OCI-LY3 (cell line): Measurements from ENCODE around the gene HNRNPUL2.

Source experiments
- H2AFZ ChIP-seq: fragments of 200-600, 300-600 bp; shearing (Covaris generic); 2 replicates; pipeline ENCODE4 v1.6.0; 2014; ENCODE audit warnings: antibody characterized with exemption, low read depth, low read length
- H3K27ac ChIP-seq: fragments of 200-600, 300-600 bp; sonication (generic); 2 replicates; pipeline ENCODE4 v1.5.1; 2014; ENCODE audit warnings: mild to moderate bottlenecking, low read length, moderate library complexity, mixed read lengths
- H3K27me3 ChIP-seq: fragments of 200-600, 300-600 bp; sonication (generic); 2 replicates; pipeline ENCODE4 v1.6.1; 2014; ENCODE audit warnings: low read depth, low read length, mixed read lengths
- H3K36me3 ChIP-seq: fragments of 200-600, 300-600 bp; sonication (generic); replicated peaks from 2 replicates; pipeline ENCODE3; 2014; ENCODE audit warnings: low read depth, low read length, mixed read lengths
- H3K4me1 ChIP-seq: fragments of 300-600, 200-600 bp; sonication (generic); 2 replicates; pipeline ENCODE4 v1.6.1; 2014; ENCODE audit warnings: low read length, mixed read lengths
- H3K4me2 ChIP-seq: fragments of 200-600, 300-600 bp; sonication (generic); 2 replicates; pipeline ENCODE4 v1.6.1; 2014; ENCODE audit warnings: low read length, mixed read lengths
- H3K4me3 ChIP-seq: fragments of 300-600, 200-600 bp; sonication (generic); 2 replicates; pipeline ENCODE4 v1.5.1; 2014; ENCODE audit warnings: antibody characterized with exemption, mild to moderate bottlenecking, low read length, moderate library complexity
- H3K79me2 ChIP-seq: fragments of 300-600, 200-600 bp; shearing (Covaris generic); 2 replicates; pipeline ENCODE4 v1.6.1; 2014; ENCODE audit warnings: mild to moderate bottlenecking, low read length, mixed read lengths
- H3K9ac ChIP-seq: fragments of 300-600, 200-600 bp; shearing (Covaris generic); 2 replicates; pipeline ENCODE4 v1.6.0; 2014; ENCODE audit warnings: mild to moderate bottlenecking, low read length, moderate library complexity
- H3K9me3 ChIP-seq: fragments of 200-600, 300-600 bp; shearing (Covaris generic); 2 replicates; pipeline ENCODE4 v1.6.1; 2014; ENCODE audit warnings: low read length, mixed read lengths; ENCODE audit not compliant: insufficient read depth
- H4K20me1 ChIP-seq: fragments of 200-600, 300-600 bp; sonication (generic); 2 replicates; pipeline ENCODE4 v1.6.1; 2016; ENCODE audit warnings: low read length, mixed read lengths; ENCODE audit not compliant: insufficient read depth
- EZH2phosphoT487 ChIP-seq: fragments of 200-600 bp; shearing (Covaris generic); IDR thresholded peaks from 2 replicates; pipeline ENCODE4 v1.6.1; 2018; ENCODE audit warnings: antibody characterized with exemption, mixed run types, low read depth
- TF ChIP-seq, protein P1 (sequence below): fragments of 200-600, 300-600 bp; sonication (generic); IDR thresholded peaks from 2 replicates; pipeline ENCODE4 v1.5.1; 2014; ENCODE audit warnings: antibody characterized with exemption, low read length, low read depth

HNRNPUL2 gene

DNA sequence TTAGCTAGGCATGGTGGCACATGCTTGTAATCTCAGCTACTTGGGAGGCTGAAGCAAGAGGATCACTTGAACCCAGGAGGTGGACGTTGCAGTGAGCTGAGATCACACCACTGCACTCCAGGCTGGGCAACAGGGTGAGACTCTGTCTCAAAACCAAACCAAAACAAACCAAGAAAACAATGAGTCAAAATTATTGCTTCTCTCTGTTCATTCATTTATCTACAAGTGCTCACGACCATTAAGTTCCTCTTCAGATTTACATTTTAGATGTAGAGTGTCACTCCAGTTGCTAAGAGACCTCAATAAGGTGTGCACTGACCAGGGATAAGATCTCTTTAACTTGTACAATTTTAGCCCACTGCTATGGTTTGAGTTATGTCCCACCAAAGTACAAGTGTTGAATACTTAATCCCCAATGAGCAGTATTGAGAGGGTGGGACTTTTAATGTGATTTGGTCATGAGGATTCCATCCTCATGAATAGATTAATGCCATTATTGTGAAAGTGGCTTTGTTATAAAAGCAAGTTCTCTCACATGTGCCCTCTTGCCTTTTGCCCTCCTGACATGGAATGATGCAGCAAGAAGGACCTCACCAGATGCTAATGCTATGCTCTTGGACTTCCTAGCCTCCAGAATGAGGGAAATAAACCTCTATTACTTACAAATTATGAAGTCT is 7.8 kb downstream of the HNRNPUL2 start:
- Histone ChIP-seq H2AFZ (no peak overlapping the region), H3K36me3 (peaks cover 87% of the 10 kb centered on the region), H3K9me3 (no peaks in the 10 kb centered on the region), H3K9ac (no peak overlapping the region), H3K79me2 (peaks cover 81% of the 10 kb centered on the region), H4K20me1 (peaks cover 8% of the 10 kb centered on the region), H3K4me3 (no peak overlapping the region), H3K4me2 (no peak overlapping the region), H3K27me3 (no peaks in the 10 kb centered on the region), H3K27ac (no peak overlapping the region), H3K4me1 (peaks cover 3% of the 10 kb centered on the region)
- TF ChIP-seq EZH2phosphoT487 = no peak
- TF ChIP-seq, protein P1, sequence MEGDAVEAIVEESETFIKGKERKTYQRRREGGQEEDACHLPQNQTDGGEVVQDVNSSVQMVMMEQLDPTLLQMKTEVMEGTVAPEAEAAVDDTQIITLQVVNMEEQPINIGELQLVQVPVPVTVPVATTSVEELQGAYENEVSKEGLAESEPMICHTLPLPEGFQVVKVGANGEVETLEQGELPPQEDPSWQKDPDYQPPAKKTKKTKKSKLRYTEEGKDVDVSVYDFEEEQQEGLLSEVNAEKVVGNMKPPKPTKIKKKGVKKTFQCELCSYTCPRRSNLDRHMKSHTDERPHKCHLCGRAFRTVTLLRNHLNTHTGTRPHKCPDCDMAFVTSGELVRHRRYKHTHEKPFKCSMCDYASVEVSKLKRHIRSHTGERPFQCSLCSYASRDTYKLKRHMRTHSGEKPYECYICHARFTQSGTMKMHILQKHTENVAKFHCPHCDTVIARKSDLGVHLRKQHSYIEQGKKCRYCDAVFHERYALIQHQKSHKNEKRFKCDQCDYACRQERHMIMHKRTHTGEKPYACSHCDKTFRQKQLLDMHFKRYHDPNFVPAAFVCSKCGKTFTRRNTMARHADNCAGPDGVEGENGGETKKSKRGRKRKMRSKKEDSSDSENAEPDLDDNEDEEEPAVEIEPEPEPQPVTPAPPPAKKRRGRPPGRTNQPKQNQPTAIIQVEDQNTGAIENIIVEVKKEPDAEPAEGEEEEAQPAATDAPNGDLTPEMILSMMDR = no peak

DNA sequence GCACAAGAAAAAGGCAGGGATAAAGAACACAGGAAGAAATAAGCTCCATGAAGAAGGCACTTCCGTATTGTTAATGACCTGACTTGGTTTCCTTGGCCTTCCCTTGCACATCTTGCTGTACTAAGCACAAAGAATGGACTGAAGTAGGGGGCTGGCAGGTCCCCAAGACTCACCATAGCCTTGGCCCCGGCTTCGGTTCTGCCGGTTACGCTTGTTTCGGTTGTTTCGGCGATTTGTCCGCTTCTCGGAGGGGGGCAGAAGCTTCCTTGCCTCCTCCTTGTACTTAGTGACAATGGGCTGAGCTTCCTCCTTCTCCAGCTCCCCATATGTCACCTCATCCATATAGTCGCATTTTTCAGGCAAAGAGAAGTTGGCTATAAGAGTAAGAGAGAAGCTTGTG is 10.4 kb downstream of the HNRNPUL2 start:
- Histone ChIP-seq H3K36me3 (peaks cover 85% of the 10 kb centered on the region), H3K9me3 (no peaks in the 10 kb centered on the region), H3K27ac (no peak overlapping the region), H3K4me2 (no peak overlapping the region), H3K4me1 (no peaks in the 10 kb centered on the region), H3K79me2 (peaks cover 64% of the 10 kb centered on the region), H3K4me3 (no peak overlapping the region), H3K27me3 (no peaks in the 10 kb centered on the region), H4K20me1 (no peaks in the 10 kb centered on the region), H2AFZ (no peak overlapping the region), H3K9ac (no peak overlapping the region)
- TF ChIP-seq, protein P1 = no peak
- TF ChIP-seq EZH2phosphoT487 = no peak

DNA sequence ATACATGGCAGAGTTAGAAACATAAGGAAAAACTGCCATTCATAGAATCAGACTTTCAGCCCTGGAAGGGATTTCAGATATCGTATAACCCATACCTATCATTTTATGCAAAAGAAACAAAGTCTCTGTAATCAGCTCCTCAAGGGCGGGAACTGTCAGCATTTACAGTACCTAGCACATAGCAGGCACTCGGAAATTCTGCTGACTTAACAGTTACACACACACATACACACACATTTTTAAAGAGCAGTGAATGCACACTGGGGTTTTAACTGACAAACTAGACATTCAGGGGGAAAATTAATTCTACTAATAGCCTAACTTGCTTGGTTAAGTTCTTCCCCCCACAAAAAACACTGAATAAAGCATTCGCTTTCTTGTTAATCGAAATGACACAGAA is 11.1 kb downstream of the HNRNPUL2 start:
- H4K20me1 ChIP-seq = no peaks in the 10 kb centered on the region
- H3K4me3 ChIP-seq = no peak overlapping the region
- H3K27ac ChIP-seq = no peak overlapping the region
- peaks cover 84% of the 10 kb centered on the region for H3K36me3 ChIP-seq
- no peaks in the 10 kb centered on the region for H3K4me1 ChIP-seq
- H3K9me3 ChIP-seq = no peaks in the 10 kb centered on the region
- TF ChIP-seq, protein P1 = no peak
- no peak for TF ChIP-seq EZH2phosphoT487
- no peak overlapping the region for H3K4me2 ChIP-seq
- peaks cover 57% of the 10 kb centered on the region for H3K79me2 ChIP-seq
- no peak overlapping the region for H3K9ac ChIP-seq
- H2AFZ ChIP-seq = no peak overlapping the region
- no peaks in the 10 kb centered on the region for H3K27me3 ChIP-seq

DNA sequence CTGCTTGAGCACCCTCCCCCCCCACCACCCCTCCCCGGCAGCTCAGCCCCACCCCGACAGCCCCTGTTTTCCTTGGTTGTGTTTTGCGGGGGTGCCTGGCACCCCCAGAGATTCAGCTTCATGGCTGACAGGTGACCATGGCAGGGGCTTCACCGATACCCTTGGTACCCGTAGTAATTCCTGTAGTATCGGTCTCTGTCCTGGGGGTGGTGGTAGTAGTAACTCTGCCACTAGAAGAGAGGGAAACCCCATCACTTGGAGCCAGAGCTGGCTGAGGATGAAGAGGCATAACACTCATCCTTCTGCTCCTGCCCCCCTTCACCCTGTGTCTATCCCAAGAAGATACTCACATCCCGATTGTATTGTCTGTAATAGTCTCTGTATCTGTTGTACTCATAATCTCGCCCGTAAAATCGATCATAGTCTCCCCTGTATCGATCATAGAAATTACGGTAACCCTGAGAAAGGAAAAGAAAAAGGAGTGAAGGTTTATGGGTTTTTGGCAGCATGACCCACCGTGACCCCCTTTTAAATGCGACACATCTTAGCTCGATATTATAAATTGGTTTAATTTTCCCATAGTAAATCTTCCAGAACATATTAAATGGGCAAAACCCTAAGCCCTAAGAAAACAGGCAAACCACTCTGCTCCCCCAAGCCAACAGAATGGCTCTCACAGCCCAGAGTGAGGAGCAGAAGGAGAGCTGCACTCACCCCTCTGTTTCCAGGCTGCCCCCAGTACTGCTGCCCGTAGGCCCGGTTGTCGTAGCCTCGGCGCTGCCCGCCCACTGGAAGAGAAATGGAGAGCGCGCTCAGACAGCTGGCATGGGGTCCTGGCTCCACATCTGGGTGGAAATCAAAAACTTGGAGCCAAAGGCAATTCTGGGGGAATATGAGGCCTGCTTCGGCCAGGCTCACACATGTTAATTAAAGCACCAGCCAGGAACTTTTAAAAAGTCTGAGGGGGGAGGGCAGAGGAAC is 11.8 kb downstream of the HNRNPUL2 start:
- H3K9me3 ChIP-seq = no peaks in the 10 kb centered on the region
- no peaks in the 10 kb centered on the region for H3K27me3 ChIP-seq
- H3K79me2 ChIP-seq = peaks cover 51% of the 10 kb centered on the region
- H4K20me1 ChIP-seq = no peaks in the 10 kb centered on the region
- H3K4me2 ChIP-seq = no peak overlapping the region
- no peak overlapping the region for H2AFZ ChIP-seq
- H3K27ac ChIP-seq = no peak overlapping the region
- H3K4me1 ChIP-seq = no peaks in the 10 kb centered on the region
- peaks cover 84% of the 10 kb centered on the region for H3K36me3 ChIP-seq
- no peak overlapping the region for H3K4me3 ChIP-seq
- no peak for TF ChIP-seq EZH2phosphoT487
- TF ChIP-seq, protein P1 = no peak
- H3K9ac ChIP-seq = no peak overlapping the region
